IgD-negative memory B cell (primary cell): ENCODE measurements around the gene RNF5. TPM values are rescaled to one million over a fixed set of nuclear protein-coding genes. Genes with fewer than 3 reads are reported as not detected.
A peak's percentile ranks its signal among the peaks of the same experiment; 100 is the strongest.
"Not testable (repeated sequence)": the region's sequence is repeated elsewhere in the genome, so short reads cannot be mapped to it uniquely, and the experiment has no call there.

ENCODE experiments used
- H3K27ac Mint-ChIP-seq, 3 donors: one replicate each; pipeline ENCODE4 v1.8.0; 2020 to 2022; ENCODE audit warnings: mild to moderate bottlenecking in 3 of 3, mixed read lengths in 3 of 3, moderate library complexity in 1 of 3
- H3K27me3 Mint-ChIP-seq: one replicate; pipeline ENCODE4 v1.8.0; 2021; ENCODE audit warnings: mixed read lengths
- H3K36me3 Mint-ChIP-seq: one replicate; pipeline ENCODE4 v1.8.0; 2020; ENCODE audit warnings: mild to moderate bottlenecking, mixed read lengths
- H3K4me1 Mint-ChIP-seq, 3 donors: one replicate each; pipeline ENCODE4 v1.8.0; 2020 to 2022; ENCODE audit warnings: mixed read lengths in 3 of 3, mild to moderate bottlenecking in 1 of 3
- H3K4me3 Mint-ChIP-seq, 4 donors: one replicate each; pipeline ENCODE4 v1.8.0; 2020 to 2022; ENCODE audit warnings: mild to moderate bottlenecking in 4 of 4, mixed read lengths in 4 of 4, moderate library complexity in 3 of 4
- H3K9me3 Mint-ChIP-seq, 3 donors: one replicate each; pipeline ENCODE4 v1.8.0; 2020 to 2021; ENCODE audit warnings: mixed read lengths in 3 of 3, mild to moderate bottlenecking in 1 of 3
- polyA plus RNA-seq: library from polyadenylated mRNA; unstranded; fragments of 300-500 nt; fragmentation: Illumina TruSeq; gene quantifications from one replicate; pipeline ENCODE4 v1.2.3, GENCODE V29; 2021

Gene RNF5
- polyA plus RNA-seq, 1 donor from 2014 or later, result 88.8 TPM

DNA sequence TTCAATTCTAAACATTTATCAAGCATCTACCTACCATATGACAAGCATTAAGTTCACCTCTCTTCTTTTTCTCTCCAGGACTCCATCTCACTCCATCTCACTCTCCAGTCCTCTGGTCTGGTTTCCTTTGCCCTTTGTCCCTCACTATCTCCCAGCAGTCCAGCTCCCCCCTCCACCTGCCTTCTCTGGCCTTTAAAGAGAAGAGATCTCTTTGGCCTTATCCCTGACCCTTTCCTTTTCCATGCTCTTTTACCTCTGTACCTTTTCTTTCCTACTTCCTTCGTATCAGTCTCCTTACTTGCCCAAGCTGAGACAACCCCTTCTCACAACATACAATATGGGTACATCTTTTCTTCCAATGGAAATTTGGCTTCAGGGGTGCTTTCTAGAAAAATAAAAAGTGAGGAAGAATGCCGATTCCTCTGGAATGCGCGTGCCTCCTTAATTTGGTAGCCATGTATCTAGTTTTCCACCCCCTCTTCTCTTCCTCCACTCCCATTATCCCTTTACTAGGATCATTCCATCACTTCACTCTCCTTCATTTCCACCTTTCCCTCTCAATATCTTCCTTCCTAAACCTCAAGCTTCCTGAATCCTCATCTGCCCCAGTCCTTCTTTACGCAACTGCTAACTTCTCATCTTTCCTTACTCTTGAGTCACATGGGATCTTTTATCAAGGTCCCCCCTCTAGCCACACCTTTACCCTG, 1.6 kb upstream of the RNF5 start:
- H3K36me3 Mint-ChIP-seq, result peaks cover 5% of the 10 kb centered on the region
- H3K27ac Mint-ChIP-seq, result peak overlapping the region; percentile 94 to 99 (median 98)
- peak overlapping the region; percentile 72 to 95 (median 93) for H3K4me3 Mint-ChIP-seq
- no peaks in the 10 kb centered on the region for H3K9me3 Mint-ChIP-seq
- H3K27me3 Mint-ChIP-seq, result no peaks in the 10 kb centered on the region
- peaks cover 22 to 56% (median 30%) of the 10 kb centered on the region in 3 donors for H3K4me1 Mint-ChIP-seq

DNA sequence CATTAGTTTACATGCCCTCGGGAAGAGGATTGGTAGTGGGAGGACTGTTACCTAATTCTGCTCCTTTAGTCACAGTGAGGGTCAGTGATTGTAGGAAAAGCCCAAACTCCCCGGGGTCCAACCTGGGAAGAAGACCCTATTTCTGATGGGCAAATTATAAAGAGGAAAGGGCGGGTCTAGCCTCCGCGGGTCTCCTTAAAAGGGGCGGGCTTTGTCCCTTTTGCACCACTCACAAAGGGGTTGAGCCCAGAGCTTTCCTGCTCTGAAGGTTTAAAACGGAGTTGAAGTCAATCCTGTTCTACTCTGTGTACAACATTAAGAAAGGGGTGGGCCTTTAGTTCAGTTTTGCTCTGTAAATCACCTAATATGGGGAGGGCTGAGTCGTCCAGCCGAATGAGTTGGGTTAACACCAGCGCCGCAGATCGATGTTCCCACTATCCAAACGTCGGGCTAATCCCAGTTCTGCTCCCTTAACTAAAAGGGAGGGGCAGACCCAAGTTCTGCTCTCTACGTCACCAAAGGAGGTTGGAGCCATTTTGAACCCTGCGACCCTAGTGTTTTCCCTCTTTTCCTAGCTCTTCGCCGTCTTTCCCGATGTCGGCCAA, 920 bp upstream of the RNF5 start:
- Mint-ChIP-seq H3K36me3 (peaks cover 5% of the 10 kb centered on the region), H3K27me3 (no peaks in the 10 kb centered on the region), H3K27ac (peak overlapping the region; percentile 94 to 99 (median 98)), H3K9me3 (no peaks in the 10 kb centered on the region), H3K4me3 (peak overlapping the region; percentile 72 to 95 (median 93)), H3K4me1 (peaks cover 22 to 56% (median 30%) of the 10 kb centered on the region in 3 donors)

DNA sequence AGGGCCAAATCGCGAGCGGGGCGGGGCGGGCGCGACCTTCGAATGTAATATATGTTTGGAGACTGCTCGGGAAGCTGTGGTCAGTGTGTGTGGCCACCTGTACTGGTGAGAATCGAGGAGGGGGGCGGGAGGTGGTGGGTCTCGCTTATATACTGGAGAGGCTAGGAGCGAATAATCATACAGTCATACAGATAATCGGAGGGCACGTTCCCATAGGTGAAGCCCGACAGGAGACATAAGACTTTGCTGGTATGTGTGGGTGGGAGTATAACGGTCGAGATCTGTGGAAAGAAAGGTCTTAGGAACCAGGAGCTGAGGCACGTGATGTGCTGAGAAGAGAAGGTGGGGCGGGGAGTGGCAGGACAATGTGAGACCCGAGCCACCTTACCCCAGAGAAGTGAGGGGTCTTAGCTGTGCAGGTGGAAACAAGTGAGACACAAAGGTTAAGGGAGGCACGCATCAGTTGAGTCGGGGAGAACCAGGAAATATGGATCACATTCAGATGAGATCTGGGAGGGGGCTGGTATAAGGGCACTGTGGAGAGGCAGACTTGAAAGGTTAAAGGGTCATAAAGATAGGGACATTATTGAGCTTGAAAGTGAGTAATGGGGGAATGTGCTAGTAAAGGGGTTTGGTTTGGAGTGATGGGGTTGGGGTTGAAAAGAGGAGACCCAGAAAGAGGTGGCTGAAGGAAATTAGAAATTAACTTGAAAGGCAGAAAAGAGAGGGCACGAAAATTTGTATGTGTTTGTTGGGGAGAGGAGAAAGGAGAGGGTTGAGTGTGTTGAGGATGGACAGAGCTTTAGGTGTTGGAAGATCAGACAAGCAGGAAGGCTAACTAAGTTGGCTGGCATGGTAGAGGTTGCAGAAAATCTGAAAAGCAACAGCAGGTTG, 589 bp downstream of the RNF5 start:
- peak overlapping the region; percentile 72 to 95 (median 93) for H3K4me3 Mint-ChIP-seq
- no peaks in the 10 kb centered on the region for H3K27me3 Mint-ChIP-seq
- H3K4me1 Mint-ChIP-seq, result peaks cover 22 to 50% (median 31%) of the 10 kb centered on the region in 3 donors
- H3K9me3 Mint-ChIP-seq, result no peaks in the 10 kb centered on the region
- peaks cover 5% of the 10 kb centered on the region for H3K36me3 Mint-ChIP-seq
- H3K27ac Mint-ChIP-seq, result peak overlapping the region; percentile 94 to 99 (median 98)

DNA sequence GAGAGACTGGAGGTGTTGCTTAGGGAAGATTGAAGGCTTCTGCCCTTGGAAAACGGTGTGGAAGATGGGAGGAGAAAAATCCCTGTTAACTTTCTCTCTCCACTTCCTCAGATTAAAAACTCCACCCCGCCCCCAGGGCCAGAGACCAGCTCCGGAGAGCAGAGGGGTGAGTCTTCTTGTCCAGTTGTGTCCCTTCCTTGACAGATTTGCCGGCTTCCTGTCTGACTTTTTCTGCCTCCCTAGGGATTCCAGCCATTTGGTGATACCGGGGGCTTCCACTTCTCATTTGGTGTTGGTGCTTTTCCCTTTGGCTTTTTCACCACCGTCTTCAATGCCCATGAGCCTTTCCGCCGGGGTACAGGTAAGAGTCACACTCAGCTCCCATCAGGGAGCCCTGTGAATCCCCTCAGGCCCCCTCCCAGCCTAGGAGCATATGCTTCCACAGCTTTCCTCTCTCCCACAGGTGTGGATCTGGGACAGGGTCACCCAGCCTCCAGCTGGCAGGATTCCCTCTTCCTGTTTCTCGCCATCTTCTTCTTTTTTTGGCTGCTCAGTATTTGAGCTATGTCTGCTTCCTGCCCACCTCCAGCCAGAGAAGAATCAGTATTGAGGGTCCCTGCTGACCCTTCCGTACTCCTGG, 1.7 kb downstream of the RNF5 start:
- Mint-ChIP-seq H3K27ac (peak overlapping the region in 2 of 3 donors; percentile 50 to 54), H3K4me1 (peaks cover 17 to 40% (median 29%) of the 10 kb centered on the region in 3 donors), H3K9me3 (no peaks in the 10 kb centered on the region), H3K27me3 (no peaks in the 10 kb centered on the region), H3K36me3 (peaks cover 5% of the 10 kb centered on the region), H3K4me3 (peak overlapping the region in 3 of 4 donors; percentile 0 to 75 (median 42))

DNA sequence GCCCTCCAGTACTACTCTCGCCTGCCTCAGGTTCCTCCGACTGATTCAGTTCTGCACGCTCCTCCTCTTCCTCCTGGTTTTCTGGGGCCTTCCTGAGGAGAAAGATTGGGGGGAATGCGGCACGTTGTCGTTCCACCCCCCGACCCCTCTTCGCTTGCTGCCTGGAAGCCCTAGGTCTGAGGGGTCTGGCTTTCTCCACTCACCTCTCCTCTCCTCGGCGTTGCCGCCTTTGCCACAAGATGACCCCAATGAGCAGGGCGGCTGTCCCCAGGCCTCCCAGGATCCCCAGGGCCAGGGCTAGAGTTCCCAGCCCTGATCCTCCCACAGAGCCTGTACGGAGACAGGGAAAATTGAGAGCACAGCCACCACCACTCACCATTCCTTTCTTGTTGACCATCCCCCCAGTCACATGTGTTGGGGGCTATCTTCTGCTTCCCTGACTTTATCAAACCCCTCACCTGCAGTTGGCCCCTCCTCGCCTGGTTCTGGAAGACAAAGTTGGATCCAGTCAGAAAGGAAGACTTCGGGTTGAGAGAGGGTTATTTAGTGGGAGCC, 3.0 kb downstream of the RNF5 start:
- Mint-ChIP-seq H3K27me3 (no peaks in the 10 kb centered on the region), H3K36me3 (peaks cover 5% of the 10 kb centered on the region), H3K27ac (no peak overlapping the region), H3K4me1 (peaks cover 22 to 37% (median 33%) of the 10 kb centered on the region in 3 donors), H3K4me3 (no peak overlapping the region), H3K9me3 (no peaks in the 10 kb centered on the region)

DNA sequence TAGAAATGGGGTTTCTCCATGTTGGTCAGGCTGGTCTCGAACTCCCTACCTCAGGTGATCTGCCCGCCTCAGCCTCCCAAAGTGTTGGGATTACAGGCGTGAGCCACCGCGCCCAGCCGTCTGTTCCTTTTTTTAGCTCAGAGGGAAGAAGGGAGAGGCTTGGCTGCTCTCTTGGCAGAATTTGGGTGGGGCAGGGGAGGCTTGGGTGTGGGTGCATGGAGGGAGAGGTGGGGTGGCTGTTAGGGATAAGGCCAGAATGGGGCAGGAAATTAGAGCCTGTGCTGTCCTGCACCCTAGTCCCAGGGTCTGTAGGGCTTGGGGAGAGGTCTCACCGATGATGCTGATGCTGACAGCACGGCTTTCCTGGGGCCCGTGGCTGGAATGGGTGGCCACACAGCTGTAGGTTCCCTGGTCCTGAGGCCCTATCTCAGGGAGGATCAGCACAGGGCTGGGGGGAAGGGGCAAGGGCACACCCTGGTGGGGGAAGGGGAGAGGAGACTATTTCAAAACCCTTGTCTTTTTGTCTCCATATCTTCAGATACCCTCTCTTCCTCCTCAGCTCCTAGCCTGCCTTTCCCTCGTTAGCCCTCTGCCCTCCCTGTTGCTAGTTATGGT, 3.8 kb downstream of the RNF5 start:
- H3K36me3 Mint-ChIP-seq, result peaks cover 5% of the 10 kb centered on the region
- no peaks in the 10 kb centered on the region for H3K9me3 Mint-ChIP-seq
- H3K27me3 Mint-ChIP-seq, result no peaks in the 10 kb centered on the region
- H3K4me3 Mint-ChIP-seq, result no peak overlapping the region
- no peak overlapping the region for H3K27ac Mint-ChIP-seq
- H3K4me1 Mint-ChIP-seq, result peaks cover 23 to 35% (median 32%) of the 10 kb centered on the region in 3 donors

GRCh38 chr6:32182555-32182981, 4.4 kb downstream of the RNF5 start:
- Mint-ChIP-seq H3K36me3 (peaks cover 5% of the 10 kb centered on the region), H3K27me3 (no peaks in the 10 kb centered on the region), H3K9me3 (no peaks in the 10 kb centered on the region), H3K4me1 (peaks cover 17 to 37% (median 35%) of the 10 kb centered on the region in 3 donors), H3K27ac (no peak overlapping the region), H3K4me3 (no peak overlapping the region)

- Mint-ChIP-seq H3K27me3 (no peaks in the 10 kb centered on the region), H3K9me3 (no peaks in the 10 kb centered on the region), H3K4me1 (peaks cover 15 to 38% (median 35%) of the 10 kb centered on the region in 3 donors), H3K4me3 (no peak overlapping the region), H3K36me3 (peaks cover 5% of the 10 kb centered on the region), H3K27ac (no peak overlapping the region)
Observed at GRCh38 chr6:32183030-32183429, 4.8 kb downstream of the RNF5 start.

- peaks cover 5% of the 10 kb centered on the region for H3K36me3 Mint-ChIP-seq
- H3K4me1 Mint-ChIP-seq, result peaks cover 18 to 38% (median 37%) of the 10 kb centered on the region in 3 donors
- no peaks in the 10 kb centered on the region for H3K9me3 Mint-ChIP-seq
- no peaks in the 10 kb centered on the region for H3K27me3 Mint-ChIP-seq
- H3K27ac Mint-ChIP-seq, result peak overlapping the region in 1 of 3 donors; percentile 85
- peak overlapping the region in 1 of 4 donors; percentile 74 for H3K4me3 Mint-ChIP-seq
Observed at GRCh38 chr6:32183483-32184083, 5.4 kb downstream of the RNF5 start.

- H3K27me3 Mint-ChIP-seq, result no peaks in the 10 kb centered on the region
- no peaks in the 10 kb centered on the region for H3K9me3 Mint-ChIP-seq
- peak within 1 kb of the TSS in 1 of 4 donors; percentile 74 for H3K4me3 Mint-ChIP-seq
- H3K27ac Mint-ChIP-seq, result peak within 1 kb of the TSS in 1 of 3 donors; percentile 85
- H3K4me1 Mint-ChIP-seq, result peaks cover 24 to 38% (median 37%) of the 10 kb centered on the region in 3 donors
- H3K36me3 Mint-ChIP-seq, result peaks cover 5% of the 10 kb centered on the region
Observed at GRCh38 chr6:32184084-32184640, 6.0 kb downstream of the RNF5 start, which contains the start of gene AGER. TSS of gene AGER (minus strand) at chr6:32184253. CDS start at chr6:32184222, 31 bp downstream.

DNA sequence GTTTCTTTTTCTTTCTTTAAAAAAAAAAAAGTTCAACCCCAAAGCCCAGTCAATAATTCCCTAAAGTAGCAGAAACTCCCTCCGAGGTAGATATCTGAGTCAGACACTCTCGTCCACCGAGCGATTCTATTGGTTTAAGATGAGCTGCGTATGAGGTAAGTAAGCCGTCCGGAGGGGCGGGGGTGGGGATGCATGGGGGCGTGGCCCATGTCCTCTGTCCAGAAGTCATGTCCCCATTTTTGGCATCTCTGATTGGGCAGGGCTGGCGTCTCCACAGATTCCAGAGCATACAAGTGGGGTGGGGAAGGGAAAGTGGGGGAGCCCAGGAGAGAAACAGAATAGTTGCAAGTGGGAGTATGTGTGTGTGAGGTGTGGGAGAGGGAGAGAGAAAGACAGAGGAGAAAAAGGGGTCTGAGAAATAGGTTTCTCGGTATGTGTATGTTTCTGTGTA, 7.5 kb downstream of the RNF5 start:
- not testable (repeated sequence) for H3K36me3 Mint-ChIP-seq, H3K9me3 Mint-ChIP-seq, H3K27me3 Mint-ChIP-seq
- H3K4me1 Mint-ChIP-seq, result peaks cover 24 to 33% (median 29%) of the 10 kb centered on the region in 3 donors
- peak overlapping the region; percentile 84 to 98 (median 93) for H3K27ac Mint-ChIP-seq
- peak overlapping the region; percentile 44 to 93 (median 80) for H3K4me3 Mint-ChIP-seq

DNA sequence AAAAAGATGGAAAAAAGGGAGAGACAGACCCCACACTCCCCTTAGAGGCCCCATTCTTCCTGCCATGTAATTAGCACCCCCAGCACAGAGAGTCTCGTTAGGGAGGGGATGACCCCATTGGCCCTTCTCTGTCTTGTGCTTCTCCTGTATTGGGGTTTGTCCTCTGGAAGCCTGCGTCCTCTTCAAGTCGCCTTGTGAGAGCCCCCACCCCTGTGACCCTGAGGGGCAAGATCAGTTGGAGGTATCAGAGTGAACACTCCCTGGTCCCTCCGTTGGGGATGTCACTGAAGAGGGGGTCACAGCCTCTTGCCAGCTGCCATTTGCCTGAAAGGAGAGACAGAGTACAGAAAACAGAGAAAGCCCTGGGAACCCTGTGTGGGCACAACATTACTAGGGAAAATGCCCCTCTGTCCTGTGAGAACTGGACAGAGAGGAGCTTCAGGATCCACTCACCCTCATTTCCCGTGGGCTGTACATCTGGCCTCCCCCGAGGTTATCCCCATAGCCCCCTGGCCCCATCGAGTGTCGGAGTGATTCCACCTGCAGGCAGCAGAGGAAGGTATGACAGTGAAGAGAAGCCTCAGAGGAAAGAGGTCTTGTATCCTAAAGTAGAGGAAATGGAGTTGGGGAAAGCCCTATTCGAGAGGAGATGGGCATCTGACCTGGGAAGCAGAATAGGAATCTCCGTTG, 8.1 kb downstream of the RNF5 start:
- Mint-ChIP-seq H3K4me1 (peaks cover 24 to 31% (median 27%) of the 10 kb centered on the region in 3 donors), H3K4me3 (peak overlapping the region; percentile 30 to 93 (median 81)), H3K27ac (peak overlapping the region; percentile 84 to 98 (median 93))
- not testable (repeated sequence) for H3K36me3 Mint-ChIP-seq, H3K9me3 Mint-ChIP-seq, H3K27me3 Mint-ChIP-seq
